ENCODE measurements around the gene OR51T1. TPM values are rescaled to one million over a fixed set of nuclear protein-coding genes. Genes with fewer than 3 reads are reported as not detected.

The OR51T1 gene
- polyA plus RNA-seq, 2 donors, result not detected

GRCh38 chr11:4922304-4922703 lies 40.6 kb downstream of the OR51T1 start:
- Histone ChIP-seq H3K4me1 (ENCODE audit: control insufficient read depth in 2 of 2, insufficient read depth in 2 of 2, low read length in 1 of 2) (no peaks in the 10 kb centered on the region), H3K27ac (ENCODE audit: low read depth in 2 of 2, low read length in 1 of 2) (no peak overlapping the region), H3K4me3 (ENCODE audit: low read depth in 1 of 2, low read length in 2 of 2) (no peak overlapping the region), H3K36me3 (ENCODE audit: control insufficient read depth in 2 of 2, insufficient read depth in 2 of 2, low read length in 1 of 2) (no peaks in the 10 kb centered on the region), H3K27me3 (ENCODE audit: control insufficient read depth in 1 of 2, insufficient read depth in 2 of 2, low read length in 2 of 2) (no peaks in the 10 kb centered on the region), H3K9me3 (ENCODE audit: control insufficient read depth in 2 of 2, insufficient read depth in 1 of 2, low read depth in 1 of 2, low read length in 1 of 2) (no peaks in the 10 kb centered on the region)
- WGBS, 2 donors, result 41 to 61% methylated on average over 1 of the region's 1 CpG

DNA sequence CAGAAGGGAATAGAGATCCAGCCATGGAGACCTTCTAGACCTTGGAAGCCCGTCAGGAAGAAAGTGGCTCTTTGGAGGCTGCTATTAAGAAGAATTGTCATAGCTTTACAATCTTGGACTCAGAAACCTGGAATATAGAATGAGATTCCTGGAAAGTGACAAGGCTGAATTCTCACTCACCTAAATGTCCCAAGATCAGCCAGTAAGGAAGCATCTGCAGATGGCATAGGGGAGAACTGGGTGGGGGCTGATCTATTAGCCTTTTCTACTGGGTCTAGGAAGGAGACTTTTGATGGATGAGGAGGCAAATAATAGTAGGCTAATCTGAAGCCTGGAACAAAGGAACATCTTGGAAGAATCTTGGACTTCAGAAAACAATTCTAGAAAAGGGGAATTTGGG lies 42.5 kb downstream of the OR51T1 start, which contains the start of gene OR51G1:
Gene OR51G1, minus strand, starts transcription at position 101 of the 400 bp plus-strand sequence. Its CDS starts 0 bp downstream, at position 101.
- no peak within 1 kb of the TSS for H3K27ac ChIP-seq (ENCODE audit: low read depth in 2 of 2, low read length in 1 of 2)
- no peaks in the 10 kb centered on the region for H3K36me3 ChIP-seq (ENCODE audit: control insufficient read depth in 2 of 2, insufficient read depth in 2 of 2, low read length in 1 of 2)
- H3K9me3 ChIP-seq (ENCODE audit: control insufficient read depth in 2 of 2, insufficient read depth in 1 of 2, low read depth in 1 of 2, low read length in 1 of 2), result no peaks in the 10 kb centered on the region
- no peaks in the 10 kb centered on the region for H3K27me3 ChIP-seq (ENCODE audit: control insufficient read depth in 1 of 2, insufficient read depth in 2 of 2, low read length in 2 of 2)
- H3K4me3 ChIP-seq (ENCODE audit: low read depth in 1 of 2, low read length in 2 of 2), result no peak within 1 kb of the TSS
- 79 to 100% methylated on average over 1 of the region's 1 CpG for whole genome bisulfite sequencing, 2 donors
- H3K4me1 ChIP-seq (ENCODE audit: control insufficient read depth in 2 of 2, insufficient read depth in 2 of 2, low read length in 1 of 2), result no peaks in the 10 kb centered on the region

GRCh38 chr11:4926608-4927007 lies 44.9 kb downstream of the OR51T1 start:
- Histone ChIP-seq H3K4me1 (ENCODE audit: control insufficient read depth in 2 of 2, insufficient read depth in 2 of 2, low read length in 1 of 2) (no peaks in the 10 kb centered on the region), H3K27me3 (ENCODE audit: control insufficient read depth in 1 of 2, insufficient read depth in 2 of 2, low read length in 2 of 2) (no peaks in the 10 kb centered on the region), H3K36me3 (ENCODE audit: control insufficient read depth in 2 of 2, insufficient read depth in 2 of 2, low read length in 1 of 2) (no peaks in the 10 kb centered on the region), H3K4me3 (ENCODE audit: low read depth in 1 of 2, low read length in 2 of 2) (no peak overlapping the region), H3K9me3 (ENCODE audit: control insufficient read depth in 2 of 2, insufficient read depth in 1 of 2, low read depth in 1 of 2, low read length in 1 of 2) (no peaks in the 10 kb centered on the region), H3K27ac (ENCODE audit: low read depth in 2 of 2, low read length in 1 of 2) (no peak overlapping the region)

Other genes with a start within 250 kb of the OR51T1 start
- not detected for gene OR51D1, start 244.4 kb upstream of the OR51T1 start, polyA plus RNA-seq
- under 1 TPM; 0.04 to 0.06 TPM for gene OR51E1, start 237.9 kb upstream of the OR51T1 start, polyA plus RNA-seq
- under 1 TPM in 1 of 2 donors, not detected in 1; 0.02 TPM for gene OR51E2, start 184.0 kb upstream of the OR51T1 start, polyA plus RNA-seq
- gene MMP26, start 177.1 kb upstream of the OR51T1 start, polyA plus RNA-seq, result not detected
- not detected for gene OR51F1, start 112.0 kb upstream of the OR51T1 start, polyA plus RNA-seq
- not detected for gene OR52R1, start 77.5 kb upstream of the OR51T1 start, polyA plus RNA-seq
- not detected for gene OR51F2, start 60.6 kb upstream of the OR51T1 start, polyA plus RNA-seq
- gene OR51S1, start 32.7 kb upstream of the OR51T1 start, polyA plus RNA-seq, result not detected
- gene OR51A7, start 21.9 kb downstream of the OR51T1 start, polyA plus RNA-seq, result not detected
- gene OR51G2, start 37.5 kb downstream of the OR51T1 start, polyA plus RNA-seq, result not detected
- gene OR51G1, start 42.4 kb downstream of the OR51T1 start, polyA plus RNA-seq, result not detected
- gene OR51A4, start 65.7 kb downstream of the OR51T1 start, polyA plus RNA-seq, result not detected
- not detected for gene OR51A2, start 73.8 kb downstream of the OR51T1 start, polyA plus RNA-seq
- not detected for gene OR51L1, start 113.0 kb downstream of the OR51T1 start, polyA plus RNA-seq
- gene OR52J3, start 164.6 kb downstream of the OR51T1 start, polyA plus RNA-seq, result not detected
- gene OR52E2, start 177.7 kb downstream of the OR51T1 start, polyA plus RNA-seq, result not detected
- not detected for gene OR52E1, start 187.7 kb downstream of the OR51T1 start, polyA plus RNA-seq

All from esophagus (tissue), 2 donors.